Measurements from ENCODE around the gene DUSP18. TPM values are rescaled to one million over a fixed set of nuclear protein-coding genes. Genes with fewer than 3 reads are reported as not detected.
A peak's percentile ranks its signal among the peaks of the same experiment; 100 is the strongest.

The DUSP18 gene
- total and polyA plus RNA-seq, 2 of the 13 experiments (the other 11 are each of a cell fraction or from before 2014, with no cell fraction given): 1.4 to 2.3 TPM

DNA sequence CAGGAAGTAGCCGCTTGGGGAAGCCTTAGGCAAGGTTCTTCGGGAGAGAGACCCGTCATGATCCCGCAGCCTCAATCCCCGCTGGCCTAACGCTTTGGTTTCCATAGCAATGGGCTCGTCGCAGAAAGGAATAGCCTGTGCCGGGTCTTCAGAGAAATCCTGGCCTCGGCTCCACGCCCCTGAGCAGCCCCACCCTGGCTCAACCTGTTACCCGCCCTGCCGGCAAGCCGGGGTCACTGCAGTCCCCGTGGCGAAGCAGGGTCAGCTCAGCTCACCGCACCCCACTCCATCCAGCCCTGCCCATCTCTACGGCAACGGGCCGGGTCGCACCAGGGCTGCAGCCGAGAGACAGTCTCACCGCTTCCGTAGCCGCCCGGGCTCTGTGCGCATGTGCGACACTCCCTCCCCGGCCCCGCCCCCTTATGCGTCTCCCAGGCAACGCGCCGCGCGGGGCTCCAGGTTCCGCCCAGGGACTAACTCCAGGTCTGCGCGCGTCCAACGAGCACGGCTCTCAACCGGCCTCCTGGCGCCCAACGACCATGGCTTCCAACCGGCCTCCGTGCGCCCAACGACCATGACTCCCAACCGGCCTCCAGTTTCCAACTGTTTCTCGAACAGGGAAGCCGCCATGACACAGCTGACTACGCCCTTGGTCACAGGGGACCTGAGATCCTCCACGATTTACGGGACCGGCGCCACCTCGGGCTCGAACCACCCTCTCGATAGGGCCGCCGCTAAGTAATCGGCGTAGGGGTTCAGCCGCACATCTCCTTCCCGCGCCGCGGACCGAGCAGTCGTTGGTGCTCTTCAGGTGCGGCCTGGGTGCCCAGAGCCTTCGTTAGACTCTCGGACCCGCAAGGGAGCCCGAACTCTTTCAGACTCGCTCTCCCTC is at the start of gene DUSP18 (continued):
- TF ChIP-seq HNRNPH1 (optimal IDR thresholded peaks at IDR 0.05; ENCODE audit: low read depth, low read length) (no peak), NFKB2 (CRISPR knock-in tag; IDR thresholded peaks at IDR 0.05; ENCODE audit: borderline replicate concordance) (peak; percentile 38; the same call in 1 of the 2 replicates), ZNF331 (CRISPR knock-in tag; IDR thresholded peaks at IDR 0.05) (no peak), ZNF12 (CRISPR knock-in tag; IDR thresholded peaks at IDR 0.05) (0 out of 2 replicates have a peak, but pooled peaks have one; percentile 15), ZNF773 (CRISPR knock-in tag; IDR thresholded peaks at IDR 0.05; ENCODE audit: borderline replicate concordance) (no peak), GLI4 (CRISPR knock-in tag; IDR thresholded peaks at IDR 0.05; ENCODE audit: borderline replicate concordance) (0 out of 2 replicates have a peak, but pooled peaks have one; percentile 8), MXI1 (IDR thresholded peaks at IDR 0.05; ENCODE audit: borderline replicate concordance, low read depth, low read length) (peak; percentile 90; the same call in 2 of the 3 replicates), ZKSCAN5 (CRISPR knock-in tag; IDR thresholded peaks at IDR 0.05) (no peak), ASH2L (IDR thresholded peaks at IDR 0.05; ENCODE audit: insufficient read length, low read depth, low read length) (peak; percentile 32), MLLT10 (CRISPR knock-in tag; IDR thresholded peaks at IDR 0.05) (no peak)
- TF ChIP-seq, protein P1, sequence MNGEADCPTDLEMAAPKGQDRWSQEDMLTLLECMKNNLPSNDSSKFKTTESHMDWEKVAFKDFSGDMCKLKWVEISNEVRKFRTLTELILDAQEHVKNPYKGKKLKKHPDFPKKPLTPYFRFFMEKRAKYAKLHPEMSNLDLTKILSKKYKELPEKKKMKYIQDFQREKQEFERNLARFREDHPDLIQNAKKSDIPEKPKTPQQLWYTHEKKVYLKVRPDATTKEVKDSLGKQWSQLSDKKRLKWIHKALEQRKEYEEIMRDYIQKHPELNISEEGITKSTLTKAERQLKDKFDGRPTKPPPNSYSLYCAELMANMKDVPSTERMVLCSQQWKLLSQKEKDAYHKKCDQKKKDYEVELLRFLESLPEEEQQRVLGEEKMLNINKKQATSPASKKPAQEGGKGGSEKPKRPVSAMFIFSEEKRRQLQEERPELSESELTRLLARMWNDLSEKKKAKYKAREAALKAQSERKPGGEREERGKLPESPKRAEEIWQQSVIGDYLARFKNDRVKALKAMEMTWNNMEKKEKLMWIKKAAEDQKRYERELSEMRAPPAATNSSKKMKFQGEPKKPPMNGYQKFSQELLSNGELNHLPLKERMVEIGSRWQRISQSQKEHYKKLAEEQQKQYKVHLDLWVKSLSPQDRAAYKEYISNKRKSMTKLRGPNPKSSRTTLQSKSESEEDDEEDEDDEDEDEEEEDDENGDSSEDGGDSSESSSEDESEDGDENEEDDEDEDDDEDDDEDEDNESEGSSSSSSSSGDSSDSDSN (CRISPR knock-in tag; IDR thresholded peaks at IDR 0.05): peak; percentile 63
- TF ChIP-seq, protein P2, sequence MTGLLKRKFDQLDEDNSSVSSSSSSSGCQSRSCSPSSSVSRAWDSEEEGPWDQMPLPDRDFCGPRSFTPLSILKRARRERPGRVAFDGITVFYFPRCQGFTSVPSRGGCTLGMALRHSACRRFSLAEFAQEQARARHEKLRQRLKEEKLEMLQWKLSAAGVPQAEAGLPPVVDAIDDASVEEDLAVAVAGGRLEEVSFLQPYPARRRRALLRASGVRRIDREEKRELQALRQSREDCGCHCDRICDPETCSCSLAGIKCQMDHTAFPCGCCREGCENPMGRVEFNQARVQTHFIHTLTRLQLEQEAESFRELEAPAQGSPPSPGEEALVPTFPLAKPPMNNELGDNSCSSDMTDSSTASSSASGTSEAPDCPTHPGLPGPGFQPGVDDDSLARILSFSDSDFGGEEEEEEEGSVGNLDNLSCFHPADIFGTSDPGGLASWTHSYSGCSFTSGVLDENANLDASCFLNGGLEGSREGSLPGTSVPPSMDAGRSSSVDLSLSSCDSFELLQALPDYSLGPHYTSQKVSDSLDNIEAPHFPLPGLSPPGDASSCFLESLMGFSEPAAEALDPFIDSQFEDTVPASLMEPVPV (CRISPR knock-in tag; IDR thresholded peaks at IDR 0.05): peak; percentile 17; the same call in 1 of the 2 replicates
- TF ChIP-seq, protein P3, sequence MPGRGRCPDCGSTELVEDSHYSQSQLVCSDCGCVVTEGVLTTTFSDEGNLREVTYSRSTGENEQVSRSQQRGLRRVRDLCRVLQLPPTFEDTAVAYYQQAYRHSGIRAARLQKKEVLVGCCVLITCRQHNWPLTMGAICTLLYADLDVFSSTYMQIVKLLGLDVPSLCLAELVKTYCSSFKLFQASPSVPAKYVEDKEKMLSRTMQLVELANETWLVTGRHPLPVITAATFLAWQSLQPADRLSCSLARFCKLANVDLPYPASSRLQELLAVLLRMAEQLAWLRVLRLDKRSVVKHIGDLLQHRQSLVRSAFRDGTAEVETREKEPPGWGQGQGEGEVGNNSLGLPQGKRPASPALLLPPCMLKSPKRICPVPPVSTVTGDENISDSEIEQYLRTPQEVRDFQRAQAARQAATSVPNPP (CRISPR knock-in tag; IDR thresholded peaks at IDR 0.05): no peak
- TF ChIP-seq, protein P4, sequence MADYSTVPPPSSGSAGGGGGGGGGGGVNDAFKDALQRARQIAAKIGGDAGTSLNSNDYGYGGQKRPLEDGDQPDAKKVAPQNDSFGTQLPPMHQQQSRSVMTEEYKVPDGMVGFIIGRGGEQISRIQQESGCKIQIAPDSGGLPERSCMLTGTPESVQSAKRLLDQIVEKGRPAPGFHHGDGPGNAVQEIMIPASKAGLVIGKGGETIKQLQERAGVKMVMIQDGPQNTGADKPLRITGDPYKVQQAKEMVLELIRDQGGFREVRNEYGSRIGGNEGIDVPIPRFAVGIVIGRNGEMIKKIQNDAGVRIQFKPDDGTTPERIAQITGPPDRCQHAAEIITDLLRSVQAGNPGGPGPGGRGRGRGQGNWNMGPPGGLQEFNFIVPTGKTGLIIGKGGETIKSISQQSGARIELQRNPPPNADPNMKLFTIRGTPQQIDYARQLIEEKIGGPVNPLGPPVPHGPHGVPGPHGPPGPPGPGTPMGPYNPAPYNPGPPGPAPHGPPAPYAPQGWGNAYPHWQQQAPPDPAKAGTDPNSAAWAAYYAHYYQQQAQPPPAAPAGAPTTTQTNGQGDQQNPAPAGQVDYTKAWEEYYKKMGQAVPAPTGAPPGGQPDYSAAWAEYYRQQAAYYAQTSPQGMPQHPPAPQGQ (CRISPR knock-in tag; IDR thresholded peaks at IDR 0.05; ENCODE audit: borderline replicate concordance): 0 out of 2 replicates have a peak, but pooled peaks have one; percentile 29
- TF ChIP-seq, protein P5, sequence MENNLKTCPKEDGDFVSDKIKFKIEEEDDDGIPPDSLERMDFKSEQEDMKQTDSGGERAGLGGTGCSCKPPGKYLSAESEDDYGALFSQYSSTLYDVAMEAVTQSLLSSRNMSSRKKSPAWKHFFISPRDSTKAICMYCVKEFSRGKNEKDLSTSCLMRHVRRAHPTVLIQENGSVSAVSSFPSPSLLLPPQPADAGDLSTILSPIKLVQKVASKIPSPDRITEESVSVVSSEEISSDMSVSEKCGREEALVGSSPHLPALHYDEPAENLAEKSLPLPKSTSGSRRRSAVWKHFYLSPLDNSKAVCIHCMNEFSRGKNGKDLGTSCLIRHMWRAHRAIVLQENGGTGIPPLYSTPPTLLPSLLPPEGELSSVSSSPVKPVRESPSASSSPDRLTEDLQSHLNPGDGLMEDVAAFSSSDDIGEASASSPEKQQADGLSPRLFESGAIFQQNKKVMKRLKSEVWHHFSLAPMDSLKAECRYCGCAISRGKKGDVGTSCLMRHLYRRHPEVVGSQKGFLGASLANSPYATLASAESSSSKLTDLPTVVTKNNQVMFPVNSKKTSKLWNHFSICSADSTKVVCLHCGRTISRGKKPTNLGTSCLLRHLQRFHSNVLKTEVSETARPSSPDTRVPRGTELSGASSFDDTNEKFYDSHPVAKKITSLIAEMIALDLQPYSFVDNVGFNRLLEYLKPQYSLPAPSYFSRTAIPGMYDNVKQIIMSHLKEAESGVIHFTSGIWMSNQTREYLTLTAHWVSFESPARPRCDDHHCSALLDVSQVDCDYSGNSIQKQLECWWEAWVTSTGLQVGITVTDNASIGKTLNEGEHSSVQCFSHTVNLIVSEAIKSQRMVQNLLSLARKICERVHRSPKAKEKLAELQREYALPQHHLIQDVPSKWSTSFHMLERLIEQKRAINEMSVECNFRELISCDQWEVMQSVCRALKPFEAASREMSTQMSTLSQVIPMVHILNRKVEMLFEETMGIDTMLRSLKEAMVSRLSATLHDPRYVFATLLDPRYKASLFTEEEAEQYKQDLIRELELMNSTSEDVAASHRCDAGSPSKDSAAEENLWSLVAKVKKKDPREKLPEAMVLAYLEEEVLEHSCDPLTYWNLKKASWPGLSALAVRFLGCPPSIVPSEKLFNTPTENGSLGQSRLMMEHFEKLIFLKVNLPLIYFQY (CRISPR knock-in tag; IDR thresholded peaks at IDR 0.05; ENCODE audit: borderline replicate concordance): peak; percentile 59; the same call in 1 of the 2 replicates
